Effector CD4-positive, alpha-beta T cell (primary cell): ENCODE results near the gene TESPA1.

ENCODE experiments used
- DNase-seq: peaks from one replicate; pipeline ENCODE4 v3.0.0-alpha.2; 2020

TESPA1 gene

GRCh38 chr12:54981796-54982195 is 2.8 kb downstream of the TESPA1 start:
- DNase-seq, result no peak

- peak; percentile 30 for DNase-seq
Measured at GRCh38 chr12:54980341-54980740, 4.2 kb downstream of the TESPA1 start.

- no peak for DNase-seq
Measured at GRCh38 chr12:54977857-54978256, 6.7 kb downstream of the TESPA1 start.

GRCh38 chr12:54977155-54977554 is 7.4 kb downstream of the TESPA1 start:
- DNase-seq, result no peak

- DNase-seq, result no peak
Measured at GRCh38 chr12:54975875-54976274, 8.7 kb downstream of the TESPA1 start.

- no peak for DNase-seq
Measured at GRCh38 chr12:54975272-54975671, 9.3 kb downstream of the TESPA1 start.

- DNase-seq, result no peak
Measured at GRCh38 chr12:54974279-54974678, 10.3 kb downstream of the TESPA1 start.

- no peak for DNase-seq
Measured at GRCh38 chr12:54973556-54973955, 11.0 kb downstream of the TESPA1 start.

GRCh38 chr12:54970741-54971140 is 13.8 kb downstream of the TESPA1 start:
- DNase-seq, result no peak

- no peak for DNase-seq
Measured at GRCh38 chr12:54968181-54968730, 16.3 kb downstream of the TESPA1 start.

- DNase-seq, result no peak
Measured at GRCh38 chr12:54967461-54967860, 17.1 kb downstream of the TESPA1 start.

GRCh38 chr12:54961190-54961589 is 23.4 kb downstream of the TESPA1 start:
- DNase-seq, result no peak

GRCh38 chr12:54959291-54960018 is 25.1 kb downstream of the TESPA1 start:
- DNase-seq, result no peak

- peak; percentile 54 for DNase-seq
Measured at GRCh38 chr12:54958048-54958658, 26.4 kb downstream of the TESPA1 start.

- no peak for DNase-seq
Measured at GRCh38 chr12:54956818-54957641, 27.5 kb downstream of the TESPA1 start.

- no peak for DNase-seq
Measured at GRCh38 chr12:54956322-54956721, 28.2 kb downstream of the TESPA1 start.

- DNase-seq, result no peak
Measured at GRCh38 chr12:54954801-54955200, 29.8 kb downstream of the TESPA1 start.

GRCh38 chr12:54954228-54954627 is 30.3 kb downstream of the TESPA1 start:
- DNase-seq, result no peak

- no peak for DNase-seq
Measured at GRCh38 chr12:54950071-54950727, 34.4 kb downstream of the TESPA1 start.

GRCh38 chr12:54949073-54949711 is 35.4 kb downstream of the TESPA1 start:
- DNase-seq, result no peak

- no peak for DNase-seq
Measured at GRCh38 chr12:54948171-54948570, 36.4 kb downstream of the TESPA1 start.

GRCh38 chr12:54945082-54945481 is 39.5 kb downstream of the TESPA1 start:
- DNase-seq, result no peak
